ENCODE results near the gene C2orf49.

- TF ChIP-seq, protein P1, sequence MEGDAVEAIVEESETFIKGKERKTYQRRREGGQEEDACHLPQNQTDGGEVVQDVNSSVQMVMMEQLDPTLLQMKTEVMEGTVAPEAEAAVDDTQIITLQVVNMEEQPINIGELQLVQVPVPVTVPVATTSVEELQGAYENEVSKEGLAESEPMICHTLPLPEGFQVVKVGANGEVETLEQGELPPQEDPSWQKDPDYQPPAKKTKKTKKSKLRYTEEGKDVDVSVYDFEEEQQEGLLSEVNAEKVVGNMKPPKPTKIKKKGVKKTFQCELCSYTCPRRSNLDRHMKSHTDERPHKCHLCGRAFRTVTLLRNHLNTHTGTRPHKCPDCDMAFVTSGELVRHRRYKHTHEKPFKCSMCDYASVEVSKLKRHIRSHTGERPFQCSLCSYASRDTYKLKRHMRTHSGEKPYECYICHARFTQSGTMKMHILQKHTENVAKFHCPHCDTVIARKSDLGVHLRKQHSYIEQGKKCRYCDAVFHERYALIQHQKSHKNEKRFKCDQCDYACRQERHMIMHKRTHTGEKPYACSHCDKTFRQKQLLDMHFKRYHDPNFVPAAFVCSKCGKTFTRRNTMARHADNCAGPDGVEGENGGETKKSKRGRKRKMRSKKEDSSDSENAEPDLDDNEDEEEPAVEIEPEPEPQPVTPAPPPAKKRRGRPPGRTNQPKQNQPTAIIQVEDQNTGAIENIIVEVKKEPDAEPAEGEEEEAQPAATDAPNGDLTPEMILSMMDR (conservative IDR thresholded peaks at IDR 0.05), result no peak
- TF ChIP-seq ZFX (IDR thresholded peaks at IDR 0.05), result no peak
Measured at GRCh38 chr2:105334211-105334610, 3.1 kb upstream of the C2orf49 start.
